GM21515 (cell line): ENCODE measurements around the gene IFNL3.
"Not testable (repeated sequence)": the region's sequence is repeated elsewhere in the genome, so short reads cannot be mapped to it uniquely, and the experiment has no call there.

Experiments
- ATAC-seq: cut with Tn5 transposase; IDR thresholded peaks from one replicate; pipeline ENCODE4 v1.9.1; 2021; ENCODE audit not compliant: unreplicated experiment

The IFNL3 gene

GRCh38 chr19:39244410-39245100 is at the start of gene IFNL3:
Gene IFNL3, minus strand, starts transcription at chr19:39245006. Its CDS starts 39 bp downstream, at chr19:39244967.
- not testable (repeated sequence) for ATAC-seq

DNA sequence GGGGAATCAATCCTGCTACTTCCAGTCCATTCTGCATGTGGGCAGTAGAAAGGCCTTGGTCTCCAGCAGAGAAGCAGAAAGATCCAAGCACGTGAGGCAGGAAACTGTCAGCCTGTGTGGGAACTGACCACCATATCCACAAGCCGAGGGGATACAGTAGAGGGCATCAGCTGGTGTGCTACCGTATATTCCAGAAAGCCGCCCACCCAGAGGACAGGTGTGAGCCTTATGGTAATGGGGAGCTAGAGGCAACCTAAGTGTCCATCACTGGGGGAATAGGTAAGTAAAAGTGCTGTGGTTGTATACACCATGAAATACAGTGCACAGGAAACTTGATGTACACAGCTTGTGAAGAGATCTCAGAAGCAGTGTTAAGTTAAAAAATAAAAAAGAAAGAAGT is 48.6 kb upstream of the IFNL3 start:
- ATAC-seq, result no peak

DNA sequence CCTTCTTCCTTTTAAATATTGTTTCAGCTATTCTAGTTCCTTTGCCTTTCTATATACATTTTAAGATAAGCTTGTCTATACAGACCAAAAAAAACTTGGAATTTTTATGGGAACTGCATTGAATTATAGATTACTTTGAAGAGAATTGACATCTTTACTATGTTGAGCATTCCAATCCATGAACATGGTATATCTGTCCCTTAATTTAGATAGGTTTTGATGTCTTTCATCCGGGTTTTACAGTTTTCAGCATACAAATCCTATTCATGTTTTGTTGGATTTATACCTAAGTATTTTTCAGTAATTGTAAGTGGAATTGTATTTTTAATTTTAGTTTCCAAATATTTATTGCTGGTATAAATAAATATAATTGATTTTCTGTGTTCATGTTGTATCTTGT is 39.2 kb upstream of the IFNL3 start:
- no peak for ATAC-seq

DNA sequence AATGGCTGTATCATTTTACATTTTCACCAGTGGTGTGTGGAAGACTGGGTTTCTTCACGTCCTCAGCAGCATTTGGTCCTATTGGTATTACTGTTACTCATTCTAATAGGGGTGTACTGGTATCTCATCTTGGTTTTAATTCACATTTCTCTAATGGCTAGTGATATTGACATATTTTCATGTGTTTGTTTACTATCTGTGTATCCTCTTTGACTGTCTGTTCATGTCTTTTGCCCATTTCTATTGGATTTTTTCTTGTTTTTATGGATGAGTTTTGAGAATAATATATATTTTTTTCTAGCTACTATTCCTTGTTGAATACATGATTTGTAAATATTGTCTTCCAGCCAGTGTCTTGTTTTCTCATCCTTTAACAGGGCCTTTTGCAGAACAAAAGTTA is 37.2 kb upstream of the IFNL3 start:
- no peak for ATAC-seq

DNA sequence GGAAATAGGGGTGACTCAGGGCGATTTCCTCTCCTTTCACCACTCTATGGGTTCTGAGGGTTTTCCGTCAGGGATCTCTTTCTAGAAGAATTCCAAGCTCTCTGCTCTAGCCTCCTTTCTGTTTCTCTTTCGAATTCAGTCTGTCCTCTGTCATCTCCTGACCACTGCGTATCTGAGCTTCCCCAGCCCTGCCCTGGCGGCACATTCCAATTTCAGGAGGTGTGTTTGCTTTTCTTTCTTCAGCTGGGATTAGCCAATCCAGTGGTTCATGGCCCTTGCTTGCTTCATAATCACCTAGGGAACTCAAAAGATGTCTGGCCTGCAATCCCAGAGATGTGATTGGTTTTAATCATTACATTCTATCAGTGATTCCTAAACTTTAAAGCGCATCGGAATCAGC is 32.8 kb upstream of the IFNL3 start:
- no peak for ATAC-seq

GRCh38 chr19:39276740-39277139 is 31.9 kb upstream of the IFNL3 start:
- no peak for ATAC-seq

GRCh38 chr19:39275578-39275977 is 30.8 kb upstream of the IFNL3 start:
- ATAC-seq, result no peak

DNA sequence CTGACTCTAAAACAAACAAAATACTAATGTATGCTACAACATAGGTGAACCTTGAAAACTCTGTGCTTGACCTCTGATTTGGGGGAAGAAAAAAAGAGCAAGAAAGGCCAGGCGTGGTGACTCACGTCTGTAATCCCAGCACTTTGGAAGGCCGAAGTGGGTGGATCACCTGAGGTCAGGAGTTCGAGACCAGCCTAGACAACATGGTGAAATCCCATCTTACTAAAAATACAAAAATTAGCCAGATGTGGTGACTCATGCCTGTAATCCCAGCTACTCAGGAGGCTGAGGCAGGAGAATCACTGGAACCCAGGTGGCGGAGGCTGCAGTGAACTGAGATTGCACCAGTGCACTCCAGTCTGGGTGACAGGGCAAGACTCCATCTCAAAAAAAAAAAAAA is 29.1 kb upstream of the IFNL3 start:
- ATAC-seq, result not testable (repeated sequence)

- no peak for ATAC-seq
Measured at GRCh38 chr19:39270036-39270871, 25.4 kb upstream of the IFNL3 start.

DNA sequence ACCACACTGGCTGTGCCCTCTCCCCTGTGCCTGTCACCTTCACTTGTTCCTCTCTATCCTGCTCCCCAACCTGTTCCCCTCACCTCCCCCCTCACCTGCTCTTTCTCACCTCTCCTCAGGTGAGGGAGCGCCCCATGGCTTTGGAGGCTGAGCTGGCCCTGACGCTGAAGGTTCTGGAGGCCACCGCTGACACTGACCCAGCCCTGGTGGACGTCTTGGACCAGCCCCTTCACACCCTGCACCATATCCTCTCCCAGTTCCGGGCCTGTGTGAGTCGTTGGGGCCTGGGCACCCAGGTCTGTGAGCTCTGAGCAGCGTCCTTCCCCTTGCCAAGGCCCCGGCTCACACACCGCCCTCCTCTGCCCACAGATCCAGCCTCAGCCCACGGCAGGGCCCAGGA is 24.6 kb upstream of the IFNL3 start:
- ATAC-seq, result not testable (repeated sequence)

- not testable (repeated sequence) for ATAC-seq
Measured at GRCh38 chr19:39268531-39269223, 23.9 kb upstream of the IFNL3 start.

DNA sequence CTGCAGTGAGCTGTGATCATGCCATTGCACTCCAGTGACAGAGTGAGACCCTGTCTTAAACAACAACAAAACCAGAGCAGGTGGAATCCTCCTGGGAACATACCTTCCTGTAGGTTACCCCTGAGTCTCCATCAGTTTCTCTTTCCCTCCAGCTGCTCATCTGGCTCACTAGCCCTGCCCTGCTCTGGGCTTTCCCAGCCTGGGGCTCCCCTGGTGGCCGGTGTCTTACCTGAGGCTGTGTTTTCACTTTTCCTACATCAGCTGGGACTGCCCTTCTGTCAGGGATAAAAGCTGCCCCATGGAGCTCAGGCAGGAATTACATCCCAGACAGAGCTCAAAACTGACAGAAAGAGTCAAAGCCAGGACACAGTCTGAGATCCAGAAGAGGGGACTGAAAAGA is 23.3 kb upstream of the IFNL3 start, which contains the start of gene IFNL2:
TSS of gene IFNL2 (plus strand) at position 312 of the 400 bp plus-strand sequence. CDS start 173 bp downstream, outside the sequence.
- ATAC-seq, result not testable (repeated sequence)

GRCh38 chr19:39265321-39265916 is 20.6 kb upstream of the IFNL3 start:
- no peak for ATAC-seq

DNA sequence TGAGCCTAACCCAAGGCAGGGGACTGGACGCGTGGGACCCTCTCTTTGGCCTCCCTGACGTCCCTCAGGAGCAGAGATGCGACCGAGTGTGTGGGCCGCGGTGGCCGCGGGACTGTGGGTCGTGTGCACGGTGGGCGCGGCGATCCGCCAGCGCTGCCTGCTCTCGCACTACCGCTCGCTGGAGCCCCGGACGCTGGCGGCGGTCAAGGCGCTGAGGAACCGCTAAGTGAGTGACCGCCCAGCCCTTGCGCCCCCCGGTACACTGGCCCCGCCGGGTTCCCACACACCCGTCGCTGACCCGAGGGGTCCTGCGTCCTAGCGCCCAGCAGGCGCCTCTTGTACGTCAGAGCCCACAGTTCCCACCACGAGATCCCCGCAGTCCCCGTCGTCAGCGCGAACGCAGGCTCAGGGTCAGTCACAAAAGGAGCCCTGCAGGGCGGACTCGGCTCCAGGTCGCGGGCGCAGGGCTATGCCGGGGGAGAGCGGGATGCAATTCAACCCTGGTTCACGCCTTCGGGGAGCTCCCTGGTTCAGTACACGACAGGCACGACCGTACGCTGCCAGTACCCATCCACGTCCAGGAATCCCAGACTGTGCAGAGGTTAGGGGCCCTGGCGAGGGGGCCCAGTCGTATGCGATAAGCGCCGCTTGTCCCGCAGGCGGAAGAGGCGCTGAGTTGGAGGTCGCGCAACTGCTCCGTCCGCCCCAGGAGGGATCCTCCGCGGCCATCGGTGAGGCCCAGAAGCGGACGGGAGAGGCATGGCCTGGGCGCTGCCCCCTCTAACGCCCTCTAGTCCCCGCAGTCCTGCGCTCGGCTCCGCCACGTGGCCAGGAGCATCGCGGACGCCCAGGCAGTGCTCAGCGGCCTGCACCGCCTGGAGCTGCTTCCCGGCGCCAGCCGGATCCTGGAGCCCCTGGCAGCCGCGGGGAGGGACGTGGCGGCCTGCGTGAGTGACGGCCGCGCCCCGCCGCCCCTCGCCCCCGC is 19.8 kb upstream of the IFNL3 start:
- ATAC-seq, result no peak

GRCh38 chr19:39263912-39264305 is 19.1 kb upstream of the IFNL3 start:
- ATAC-seq, result no peak

- no peak for ATAC-seq
Measured at GRCh38 chr19:39262496-39262895, 17.7 kb upstream of the IFNL3 start.

- no peak for ATAC-seq
Measured at GRCh38 chr19:39261704-39262103, 16.9 kb upstream of the IFNL3 start.

GRCh38 chr19:39257227-39257626 is 12.4 kb upstream of the IFNL3 start:
- no peak for ATAC-seq

DNA sequence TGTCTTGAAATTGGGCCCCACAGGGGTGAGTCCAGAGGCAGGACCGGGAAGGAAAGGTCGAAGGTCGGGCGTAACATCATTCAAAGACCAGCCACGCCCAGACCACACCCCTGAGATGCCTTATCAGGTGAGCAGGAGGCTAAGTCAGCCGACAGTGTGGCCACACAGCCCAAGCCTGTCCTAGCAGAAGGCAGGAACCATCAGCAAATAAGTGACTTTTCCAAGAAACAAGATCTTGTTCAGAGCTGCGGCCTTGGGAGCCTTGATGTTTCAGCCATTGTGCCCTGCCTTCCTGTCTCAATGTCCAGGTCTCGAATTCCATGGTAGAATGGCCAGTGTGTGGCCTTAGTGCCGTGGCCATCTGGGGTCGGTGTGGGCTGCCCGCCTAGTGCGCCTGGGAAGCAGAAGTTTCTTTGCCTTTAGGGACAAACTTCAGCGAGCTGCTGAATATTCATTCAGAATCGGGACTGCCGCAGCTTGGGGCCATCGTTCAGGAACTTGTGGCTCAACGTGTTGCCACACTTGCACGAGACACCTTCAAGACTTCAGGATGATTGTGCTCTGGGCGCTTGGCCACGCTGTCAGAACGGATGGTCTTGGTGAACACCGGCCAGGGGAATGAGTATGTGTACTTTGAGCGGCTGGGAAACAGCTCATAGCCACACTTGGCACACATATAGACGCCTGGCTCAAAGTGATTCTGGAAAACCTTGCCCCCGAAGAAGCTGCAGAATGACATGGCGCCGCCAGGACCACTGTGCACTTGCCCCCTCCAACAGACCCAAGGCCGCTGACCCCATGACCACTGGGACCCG is 9.9 kb upstream of the IFNL3 start:
- no peak for ATAC-seq
